ENCODE data around the gene CCDC192.

GRCh38 chr5:127935398-127935797 is 232.2 kb downstream of the CCDC192 start:
- TF ChIP-seq CTCF (conservative IDR thresholded peaks at IDR 0.05; ENCODE audit: low read length) (no peak), EZH2phosphoT487 (IDR thresholded peaks at IDR 0.05; ENCODE audit: borderline replicate concordance) (no peak)

Measured in Loucy (cell line).